WTC11 (cell line): ENCODE measurements around the gene TSC22D4. TPM values are rescaled to one million over a fixed set of nuclear protein-coding genes. Genes with fewer than 3 reads are reported as not detected.
A peak's percentile ranks its signal among the peaks of the same experiment; 100 is the strongest.

ENCODE experiments used
- AR ChIP-seq: fragments of 250-450 bp; sonication (Bioruptor Pico); IDR thresholded peaks from 2 replicates; pipeline ENCODE4 v1.9.0; 2021; ENCODE audit warnings: mild to moderate bottlenecking
- ATF6 ChIP-seq: sonication (generic); formaldehyde crosslinking; IDR thresholded peaks from 2 replicates; pipeline ENCODE4 v1.8.1; 2023; ENCODE audit warnings: mild to moderate bottlenecking, missing genetic modification reagents
- CBFB ChIP-seq: sonication (generic); formaldehyde crosslinking; IDR thresholded peaks from 2 replicates; pipeline ENCODE4 v1.8.1; 2022; ENCODE audit warnings: mild to moderate bottlenecking, low read depth, missing genetic modification reagents
- CDX4 ChIP-seq: fragments of 250-450 bp; sonication (Bioruptor Pico); IDR thresholded peaks from 2 replicates; pipeline ENCODE4 v1.9.0; 2021; ENCODE audit warnings: moderate library complexity, mild to moderate bottlenecking, inconsistent platforms, borderline replicate concordance
- CREM ChIP-seq: sonication (generic); formaldehyde crosslinking; IDR thresholded peaks from 2 replicates; pipeline ENCODE4 v1.8.1; 2022; ENCODE audit warnings: mild to moderate bottlenecking, missing genetic modification reagents, moderate library complexity
- E2F5 ChIP-seq: sonication (generic); formaldehyde crosslinking; IDR thresholded peaks from 2 replicates; pipeline ENCODE4 v1.8.1; 2022; ENCODE audit warnings: mild to moderate bottlenecking, moderate library complexity, missing genetic modification reagents
- ETV6 ChIP-seq: sonication (generic); formaldehyde crosslinking; IDR thresholded peaks from 2 replicates; pipeline ENCODE4 v1.8.1; 2022; ENCODE audit warnings: mild to moderate bottlenecking, missing genetic modification reagents
- FOXP1 ChIP-seq: sonication (generic); formaldehyde crosslinking; IDR thresholded peaks from 2 replicates; pipeline ENCODE4 v1.8.0; 2022; ENCODE audit warnings: missing genetic modification reagents, mild to moderate bottlenecking, moderate library complexity, borderline replicate concordance
- FOXP4 ChIP-seq: sonication (generic); formaldehyde crosslinking; IDR thresholded peaks from 2 replicates; pipeline ENCODE4 v1.8.0; 2022; ENCODE audit warnings: mild to moderate bottlenecking, missing genetic modification reagents
- GABPB1 ChIP-seq: sonication (generic); formaldehyde crosslinking; IDR thresholded peaks from 2 replicates; pipeline ENCODE4 v1.8.1; 2023; ENCODE audit warnings: mild to moderate bottlenecking, missing genetic modification reagents
- IRF2 ChIP-seq: sonication (generic); formaldehyde crosslinking; IDR thresholded peaks from 2 replicates; pipeline ENCODE4 v1.8.0; 2022; ENCODE audit warnings: low read depth, missing genetic modification reagents, borderline replicate concordance
- KAT7 ChIP-seq: sonication (generic); formaldehyde crosslinking; IDR thresholded peaks from 2 replicates; pipeline ENCODE4 v1.8.1; 2023; ENCODE audit warnings: missing genetic modification reagents, mild to moderate bottlenecking, borderline replicate concordance
- NFATC4 ChIP-seq: fragments of 250-450 bp; sonication (Bioruptor Pico); IDR thresholded peaks from 2 replicates; pipeline ENCODE4 v1.9.0; 2021; ENCODE audit warnings: mild to moderate bottlenecking
- NFYB ChIP-seq: sonication (generic); formaldehyde crosslinking; conservative IDR thresholded peaks from 2 replicates; pipeline ENCODE4 v1.8.0; 2022; ENCODE audit warnings: low read depth, missing genetic modification reagents
- NR1H2 ChIP-seq: sonication (generic); formaldehyde crosslinking; IDR thresholded peaks from 2 replicates; pipeline ENCODE4 v1.9.0; 2021; ENCODE audit warnings: mild to moderate bottlenecking, moderate library complexity, missing genetic modification reagents
- NR2C2 ChIP-seq: sonication (generic); formaldehyde crosslinking; IDR thresholded peaks from 2 replicates; pipeline ENCODE4 v1.8.0; 2022; ENCODE audit warnings: mild to moderate bottlenecking, missing genetic modification reagents
- NR3C1 ChIP-seq: sonication (generic); formaldehyde crosslinking; conservative IDR thresholded peaks from 2 replicates; pipeline ENCODE4 v1.8.1; 2023; ENCODE audit warnings: low read depth, mild to moderate bottlenecking, missing genetic modification reagents
- PRRX2 ChIP-seq: fragments of 250-450 bp; sonication (Bioruptor Pico); IDR thresholded peaks from 2 replicates; pipeline ENCODE4 v1.8.0; 2021; ENCODE audit warnings: mild to moderate bottlenecking
- SP1 ChIP-seq: sonication (generic); formaldehyde crosslinking; conservative IDR thresholded peaks from 2 replicates; pipeline ENCODE4 v1.8.1; 2022; ENCODE audit warnings: missing genetic modification reagents
- STAT6 ChIP-seq: sonication (generic); formaldehyde crosslinking; conservative IDR thresholded peaks from 2 replicates; pipeline ENCODE4 v1.8.1; 2023; ENCODE audit warnings: mild to moderate bottlenecking, low read depth, missing genetic modification reagents, moderate library complexity
- TEAD1 ChIP-seq: sonication (generic); formaldehyde crosslinking; IDR thresholded peaks from 2 replicates; pipeline ENCODE4 v1.8.0; 2022; ENCODE audit warnings: mild to moderate bottlenecking, missing genetic modification reagents
- ZBTB21 ChIP-seq: sonication (generic); formaldehyde crosslinking; IDR thresholded peaks from 2 replicates; pipeline ENCODE4 v1.8.1; 2023; ENCODE audit warnings: mild to moderate bottlenecking, missing genetic modification reagents, borderline replicate concordance
- ZNF232 ChIP-seq: sonication (generic); formaldehyde crosslinking; IDR thresholded peaks from 2 replicates; pipeline ENCODE4 v1.8.0; 2022; ENCODE audit warnings: mild to moderate bottlenecking, missing genetic modification reagents
- ZNF281 ChIP-seq: sonication (generic); formaldehyde crosslinking; IDR thresholded peaks from 2 replicates; pipeline ENCODE4 v1.8.0; 2023; ENCODE audit warnings: mild to moderate bottlenecking, missing genetic modification reagents
- ZNF396 ChIP-seq: fragments of 250-450 bp; sonication (Bioruptor Pico); IDR thresholded peaks from 2 replicates; pipeline ENCODE4 v1.8.0; 2021; ENCODE audit warnings: mild to moderate bottlenecking, moderate library complexity, borderline replicate concordance
- total RNA-seq: library from RNA; stranded (reverse); gene quantifications from 3 replicates; pipeline ENCODE4 v1.2.3, GENCODE V29; 2021

Gene TSC22D4
- total RNA-seq, 1 experiment from 2014 or later: 34.5 TPM

GRCh38 chr7:100428199-100428966 is 50.6 kb downstream of the TSC22D4 start, which contains the start of gene ZCWPW1 (continued):
- TF ChIP-seq ZNF396 (CRISPR knock-in tag) (no peak), KAT7 (CRISPR knock-in tag) (peak; percentile 92; the same call in 1 of the 2 replicates), ETV6 (CRISPR knock-in tag) (peak; percentile 99), GABPB1 (CRISPR knock-in tag) (peak; percentile 45), NR1H2 (CRISPR knock-in tag) (peak; percentile 88), E2F5 (CRISPR knock-in tag) (peak; percentile 99), NR2C2 (peak; percentile 77; the same call in 1 of the 2 replicates), NR3C1 (no peak; the same call in 1 of the 2 replicates), FOXP1 (peak; percentile 99), NFYB (peak; percentile 45; the same call in 1 of the 2 replicates), TEAD1 (CRISPR knock-in tag) (peak; percentile 100), ZBTB21 (CRISPR knock-in tag) (peak; percentile 94; the same call in 1 of the 2 replicates), FOXP4 (CRISPR knock-in tag) (peak; percentile 98), CREM (CRISPR knock-in tag) (peak; percentile 91), PRRX2 (CRISPR knock-in tag) (peak; percentile 85; the same call in 1 of the 2 replicates), IRF2 (CRISPR knock-in tag) (peak; percentile 84; the same call in 1 of the 2 replicates), CDX4 (CRISPR knock-in tag) (0 out of 2 replicates have a peak, but pooled peaks have one; percentile 42), STAT6 (CRISPR knock-in tag) (no peak), AR (peak; percentile 82; the same call in 1 of the 2 replicates), NFATC4 (CRISPR knock-in tag) (peak; percentile 55), ATF6 (no peak), SP1 (peak; percentile 80), CBFB (CRISPR knock-in tag) (no peak), ZNF281 (CRISPR knock-in tag) (peak; percentile 99), ZNF232 (CRISPR knock-in tag) (peak; percentile 98)
